ENCODE measurements around the gene ETNPPL.

ETNPPL gene

GRCh38 chr4:108766058-108766457, 3.2 kb upstream of the ETNPPL start:
- no peak for TF ChIP-seq CTCF (IDR thresholded peaks at IDR 0.05; ENCODE audit: insufficient read depth, low read depth, low read length, missing control alignments)

DNA sequence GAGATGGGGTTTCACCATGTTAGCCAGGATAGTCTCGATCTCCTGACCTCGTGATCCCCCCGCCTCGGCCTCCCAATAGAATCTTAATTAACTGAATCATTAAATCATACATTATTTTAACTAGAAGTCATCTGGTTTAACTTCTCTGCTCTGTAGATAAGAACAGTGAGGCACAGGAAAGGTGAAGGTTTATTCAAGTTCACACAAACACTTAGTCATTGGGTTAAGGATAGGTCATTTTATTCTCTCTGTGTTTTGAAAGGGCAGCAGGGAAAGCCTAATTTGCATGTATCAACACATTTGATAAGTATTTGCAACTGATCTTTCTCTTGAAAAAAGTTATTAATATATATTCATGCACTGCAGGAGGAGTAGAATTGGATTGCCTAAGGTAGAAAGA, 1.1 kb upstream of the ETNPPL start:
- no peak for DNase-seq (ENCODE audit: low read depth)
- TF ChIP-seq CTCF (IDR thresholded peaks at IDR 0.05; ENCODE audit: insufficient read depth, low read depth, low read length, missing control alignments), result no peak
- no peak overlapping the region for H3K4me3 ChIP-seq (ENCODE audit: low read length)

More at GRCh38 chr4:108766058-108766457, 3.2 kb upstream of the ETNPPL start:
- no peak overlapping the region for H3K4me3 ChIP-seq (ENCODE audit: low read length)
- no peak for DNase-seq (ENCODE audit: low read depth)

DNA sequence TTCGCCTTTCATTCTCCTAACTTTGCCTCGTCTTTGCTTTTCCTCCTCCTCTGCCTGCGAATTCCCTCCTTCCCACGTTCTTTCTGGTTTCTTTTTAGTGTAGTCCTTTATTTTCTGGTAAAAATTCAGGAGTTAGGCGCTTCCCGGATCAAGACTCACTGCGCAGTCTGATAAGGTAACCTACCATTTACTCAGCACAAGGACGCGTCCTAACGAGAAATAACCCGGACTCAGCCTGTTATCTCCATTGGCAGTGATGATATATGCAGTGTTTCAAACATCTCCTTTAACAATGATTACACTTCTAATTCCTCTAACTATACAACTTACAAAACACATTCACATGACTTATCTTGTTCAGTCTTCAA, 357 bp upstream of the ETNPPL start:
- DNase-seq (ENCODE audit: low read depth), result no peak
- TF ChIP-seq CTCF (IDR thresholded peaks at IDR 0.05; ENCODE audit: insufficient read depth, low read depth, low read length, missing control alignments), result no peak
- peak overlapping the region; percentile 27 for H3K4me3 ChIP-seq (ENCODE audit: low read length)

- no peak for DNase-seq (ENCODE audit: low read depth)
- H3K4me3 ChIP-seq (ENCODE audit: low read length), result no peak overlapping the region
- no peak for TF ChIP-seq CTCF (IDR thresholded peaks at IDR 0.05; ENCODE audit: insufficient read depth, low read depth, low read length, missing control alignments)
Measured at GRCh38 chr4:108758498-108758897, 4.4 kb downstream of the ETNPPL start.

- TF ChIP-seq CTCF (IDR thresholded peaks at IDR 0.05; ENCODE audit: insufficient read depth, low read depth, low read length, missing control alignments), result no peak
- DNase-seq (ENCODE audit: low read depth), result no peak
Measured at GRCh38 chr4:108754327-108754726, 8.5 kb downstream of the ETNPPL start.

GRCh38 chr4:108751321-108751720, 11.5 kb downstream of the ETNPPL start:
- H3K4me3 ChIP-seq (ENCODE audit: low read length), result no peak overlapping the region
- TF ChIP-seq CTCF (IDR thresholded peaks at IDR 0.05; ENCODE audit: insufficient read depth, low read depth, low read length, missing control alignments), result no peak

More at GRCh38 chr4:108754327-108754726, 8.5 kb downstream of the ETNPPL start:
- H3K4me3 ChIP-seq (ENCODE audit: low read length), result no peak overlapping the region

DNA sequence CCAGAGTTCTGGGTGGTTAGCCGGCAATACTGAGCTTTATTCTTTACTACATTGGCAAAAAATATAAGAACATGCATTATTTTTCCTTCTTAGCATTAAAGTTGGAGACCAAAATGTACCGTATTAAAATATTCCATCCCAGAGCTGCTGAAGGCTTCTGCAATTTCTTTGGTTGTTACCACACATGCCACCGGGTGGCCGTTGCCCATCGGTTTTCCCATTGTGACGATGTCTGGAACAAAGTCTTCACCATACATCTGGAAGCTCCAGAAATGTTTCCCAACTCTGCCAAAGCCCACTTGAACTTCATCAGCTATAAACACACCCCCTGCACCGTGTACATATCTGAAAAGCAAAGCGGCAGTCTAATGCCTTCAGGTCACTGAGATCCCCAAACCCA, 13.7 kb downstream of the ETNPPL start:
- H3K4me3 ChIP-seq (ENCODE audit: low read length), result no peak overlapping the region
- no peak for TF ChIP-seq CTCF (IDR thresholded peaks at IDR 0.05; ENCODE audit: insufficient read depth, low read depth, low read length, missing control alignments)
- no peak for DNase-seq (ENCODE audit: low read depth)

More at GRCh38 chr4:108751321-108751720, 11.5 kb downstream of the ETNPPL start:
- DNase-seq (ENCODE audit: low read depth), result no peak
